Activated naive CD4-positive, alpha-beta T cell treated with anti-CD3 and anti-CD28 coated beads, Interleukin-2, amount 10 ng/mL, durations not matched to agents 7 days and 5 days (primary cell): ENCODE results near the gene TLE2.
"Not testable (repeated sequence)": the region's sequence is repeated elsewhere in the genome, so short reads cannot be mapped to it uniquely, and the experiment has no call there.

ENCODE experiments used
- CTCF ChIA-PET: fragments of 350-600 bp; sonication (Branson Sonifier 250); formaldehyde crosslinking; loops from one replicate; lab custom pipeline; 2021; ENCODE audit warnings: antibody characterized with exemption; lab: Charles Lee
- DNase-seq: peaks from one replicate; pipeline ENCODE4 v3.0.0-alpha.2; 2020
- H3K27ac Mint-ChIP-seq: one replicate; pipeline ENCODE4 v1.8.0; 2021; ENCODE audit warnings: mild to moderate bottlenecking, moderate library complexity, mixed read lengths
- H3K27me3 Mint-ChIP-seq: one replicate; pipeline ENCODE4 v1.8.0; 2021; ENCODE audit warnings: mild to moderate bottlenecking, mixed read lengths
- H3K36me3 Mint-ChIP-seq: one replicate; pipeline ENCODE4 v1.8.0; 2021; ENCODE audit warnings: mixed read lengths
- H3K4me1 Mint-ChIP-seq: one replicate; pipeline ENCODE4 v1.8.0; 2021; ENCODE audit warnings: mixed read lengths
- H3K4me3 Mint-ChIP-seq: one replicate; pipeline ENCODE4 v1.8.0; 2021; ENCODE audit warnings: mild to moderate bottlenecking, moderate library complexity, mixed read lengths
- H3K9me3 Mint-ChIP-seq: one replicate; pipeline ENCODE4 v1.8.0; 2021; ENCODE audit warnings: mixed read lengths

Gene TLE2

DNA sequence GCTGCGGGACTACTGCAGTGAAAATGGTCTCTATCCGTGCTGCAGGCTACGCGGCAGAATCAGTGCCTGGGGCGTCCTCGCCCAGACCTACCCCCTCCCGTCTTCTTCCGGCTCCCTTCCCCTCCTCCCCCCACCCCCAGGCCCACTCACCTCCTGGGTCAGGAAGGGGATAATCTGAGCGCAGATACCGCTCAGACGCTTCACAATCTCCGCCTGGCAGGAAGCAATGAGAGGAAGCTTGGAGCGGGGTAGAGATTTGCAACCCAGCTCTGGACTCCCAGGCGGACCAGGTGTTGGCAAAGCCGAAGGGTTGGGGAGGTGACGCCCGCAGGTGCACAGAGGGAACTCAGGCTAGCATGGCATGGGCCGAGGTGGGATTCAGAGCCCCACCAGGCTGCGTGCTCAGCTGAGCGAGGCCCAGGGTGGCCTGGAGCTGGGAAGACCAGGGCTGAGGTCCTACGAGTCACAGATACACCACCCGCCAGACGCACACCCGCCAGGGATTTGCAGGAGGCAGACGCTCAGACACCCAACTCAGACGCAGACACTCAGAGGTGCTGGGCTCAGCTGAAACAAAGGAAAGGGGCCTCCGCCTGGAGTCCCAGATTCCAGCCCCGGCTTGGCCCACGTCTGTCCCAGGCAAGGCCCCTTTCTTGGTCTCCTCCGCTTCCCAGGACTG lies 4.1 kb downstream of the TLE2 start:
- no peaks in the 10 kb centered on the region for H3K36me3 Mint-ChIP-seq
- DNase-seq = peak; percentile 34
- H3K9me3 Mint-ChIP-seq = no peaks in the 10 kb centered on the region
- no peak overlapping the region for H3K27ac Mint-ChIP-seq
- peaks cover 56% of the 10 kb centered on the region for H3K27me3 Mint-ChIP-seq
- H3K4me1 Mint-ChIP-seq = peaks cover 39% of the 10 kb centered on the region
- H3K4me3 Mint-ChIP-seq = no peak overlapping the region
- CTCF ChIA-PET = no interaction called here

DNA sequence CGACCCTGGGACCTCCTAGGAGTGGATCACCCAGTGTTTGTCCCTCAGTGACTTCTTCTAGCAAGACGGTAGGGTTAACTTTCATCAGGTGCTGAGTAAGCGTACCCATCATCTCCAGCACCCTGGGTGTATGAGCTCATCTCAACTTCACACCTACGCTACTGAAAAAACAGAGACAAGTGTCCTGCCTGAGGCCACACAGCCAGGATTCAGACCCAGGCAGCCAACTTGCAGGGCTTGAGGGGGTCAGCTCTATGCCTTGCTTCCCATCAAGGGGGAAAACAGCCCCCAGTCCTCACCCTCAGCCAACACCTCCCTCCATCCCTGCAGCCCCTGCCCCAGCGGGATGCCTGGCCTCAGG lies 4.6 kb downstream of the TLE2 start:
- Mint-ChIP-seq H3K36me3 (no peaks in the 10 kb centered on the region), H3K27ac (no peak overlapping the region), H3K4me3 (no peak overlapping the region), H3K27me3 (peaks cover 51% of the 10 kb centered on the region), H3K4me1 (peaks cover 33% of the 10 kb centered on the region), H3K9me3 (no peaks in the 10 kb centered on the region)
- DNase-seq = no peak
- CTCF ChIA-PET = no interaction called here

DNA sequence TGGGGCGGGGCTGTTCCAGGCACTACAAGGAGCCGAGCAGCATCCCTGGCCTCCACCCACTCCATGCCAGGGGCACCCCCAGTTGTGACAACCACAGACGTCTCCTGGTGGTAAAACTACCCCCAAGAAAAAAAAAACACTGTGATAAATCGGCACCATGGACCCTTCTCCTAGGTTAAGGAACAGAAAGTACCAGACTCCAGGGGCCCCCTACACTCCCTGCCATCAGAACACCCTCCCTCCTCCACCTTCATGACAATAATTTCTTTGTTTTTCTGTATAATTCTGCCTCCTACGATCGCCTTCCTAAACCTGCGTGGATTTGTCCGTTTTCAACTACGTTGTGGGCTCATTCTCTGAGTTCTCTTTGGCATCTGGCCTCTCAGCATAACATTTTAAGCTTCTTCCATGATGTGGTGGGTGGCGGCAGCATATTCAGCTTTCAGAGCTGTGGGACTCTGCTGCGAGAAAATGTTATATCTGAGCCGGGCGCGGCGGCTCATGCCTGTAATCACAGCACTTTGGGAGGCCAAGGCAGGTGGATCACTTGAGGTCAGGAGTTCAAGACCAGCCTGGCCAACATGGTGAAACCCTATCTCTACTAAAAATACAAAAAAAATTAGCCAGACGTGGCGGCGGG lies 8.6 kb downstream of the TLE2 start:
- Mint-ChIP-seq H3K27ac (no peak overlapping the region), H3K9me3 (no peaks in the 10 kb centered on the region), H3K36me3 (no peaks in the 10 kb centered on the region), H3K4me3 (no peak overlapping the region), H3K4me1 (peaks cover 26% of the 10 kb centered on the region), H3K27me3 (peaks cover 13% of the 10 kb centered on the region)
- no peak for DNase-seq
- CTCF ChIA-PET = no interaction called here

DNA sequence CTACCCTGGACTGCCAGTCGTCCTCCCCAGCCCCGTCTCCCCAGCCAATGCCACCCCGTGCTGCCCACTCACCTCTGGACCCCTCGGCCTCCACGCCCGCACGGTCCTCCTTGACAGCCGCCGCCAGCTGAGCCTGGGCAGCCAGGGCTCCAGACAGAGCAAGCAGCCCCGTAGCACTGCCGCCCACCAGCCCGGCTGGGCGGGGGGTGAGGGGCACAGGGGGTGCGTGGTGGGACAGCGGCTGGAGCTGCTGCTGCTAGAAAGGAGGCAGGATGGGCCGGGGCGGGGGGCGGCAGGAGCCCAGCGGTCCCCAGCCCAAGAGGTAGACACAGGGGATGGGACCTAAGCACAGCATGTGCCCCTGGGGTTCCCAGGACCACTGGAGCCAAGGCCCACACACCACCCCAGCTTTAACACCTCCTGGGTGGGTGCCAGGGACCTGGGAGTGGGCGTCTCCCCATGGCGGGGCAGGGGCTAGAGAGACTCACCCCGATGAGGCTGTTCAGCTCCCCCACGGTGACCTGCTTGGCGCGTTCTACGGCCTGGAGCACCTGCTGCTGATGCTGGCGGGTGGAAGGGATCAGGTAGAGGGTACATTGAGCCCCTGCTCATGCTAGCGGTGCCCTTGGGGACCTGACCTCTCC lies 9.7 kb downstream of the TLE2 start:
- H3K36me3 Mint-ChIP-seq = no peaks in the 10 kb centered on the region
- CTCF ChIA-PET = no interaction called here
- H3K4me3 Mint-ChIP-seq = no peak overlapping the region
- DNase-seq = no peak
- H3K9me3 Mint-ChIP-seq = no peaks in the 10 kb centered on the region
- H3K4me1 Mint-ChIP-seq = peaks cover 15% of the 10 kb centered on the region
- H3K27ac Mint-ChIP-seq = no peak overlapping the region
- H3K27me3 Mint-ChIP-seq = peaks cover 2% of the 10 kb centered on the region

DNA sequence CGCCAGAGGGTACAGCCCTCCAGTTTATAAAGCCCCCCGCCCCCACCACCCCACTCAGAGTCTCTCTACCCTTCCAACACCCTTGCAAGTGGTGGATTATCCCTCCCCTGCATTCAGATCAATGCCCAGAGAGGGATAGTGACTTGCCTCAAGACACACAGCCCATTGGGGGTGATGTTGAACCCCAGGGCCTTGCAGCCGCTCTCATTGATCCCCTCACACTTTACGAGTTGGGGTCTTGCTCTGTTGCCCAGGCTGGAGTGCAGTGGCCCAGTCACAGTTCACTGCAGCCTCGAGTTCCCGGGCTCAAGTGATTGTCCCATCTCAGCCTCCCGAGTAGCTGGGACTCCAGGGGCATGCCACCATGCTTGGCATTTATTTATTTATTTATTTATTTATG lies 11.2 kb downstream of the TLE2 start:
- Mint-ChIP-seq H3K27me3 (no peaks in the 10 kb centered on the region), H3K9me3 (no peaks in the 10 kb centered on the region), H3K4me1 (peaks cover 5% of the 10 kb centered on the region), H3K27ac (no peak overlapping the region), H3K36me3 (no peaks in the 10 kb centered on the region), H3K4me3 (no peak overlapping the region)
- no peak for DNase-seq
- CTCF ChIA-PET = no interaction called here

DNA sequence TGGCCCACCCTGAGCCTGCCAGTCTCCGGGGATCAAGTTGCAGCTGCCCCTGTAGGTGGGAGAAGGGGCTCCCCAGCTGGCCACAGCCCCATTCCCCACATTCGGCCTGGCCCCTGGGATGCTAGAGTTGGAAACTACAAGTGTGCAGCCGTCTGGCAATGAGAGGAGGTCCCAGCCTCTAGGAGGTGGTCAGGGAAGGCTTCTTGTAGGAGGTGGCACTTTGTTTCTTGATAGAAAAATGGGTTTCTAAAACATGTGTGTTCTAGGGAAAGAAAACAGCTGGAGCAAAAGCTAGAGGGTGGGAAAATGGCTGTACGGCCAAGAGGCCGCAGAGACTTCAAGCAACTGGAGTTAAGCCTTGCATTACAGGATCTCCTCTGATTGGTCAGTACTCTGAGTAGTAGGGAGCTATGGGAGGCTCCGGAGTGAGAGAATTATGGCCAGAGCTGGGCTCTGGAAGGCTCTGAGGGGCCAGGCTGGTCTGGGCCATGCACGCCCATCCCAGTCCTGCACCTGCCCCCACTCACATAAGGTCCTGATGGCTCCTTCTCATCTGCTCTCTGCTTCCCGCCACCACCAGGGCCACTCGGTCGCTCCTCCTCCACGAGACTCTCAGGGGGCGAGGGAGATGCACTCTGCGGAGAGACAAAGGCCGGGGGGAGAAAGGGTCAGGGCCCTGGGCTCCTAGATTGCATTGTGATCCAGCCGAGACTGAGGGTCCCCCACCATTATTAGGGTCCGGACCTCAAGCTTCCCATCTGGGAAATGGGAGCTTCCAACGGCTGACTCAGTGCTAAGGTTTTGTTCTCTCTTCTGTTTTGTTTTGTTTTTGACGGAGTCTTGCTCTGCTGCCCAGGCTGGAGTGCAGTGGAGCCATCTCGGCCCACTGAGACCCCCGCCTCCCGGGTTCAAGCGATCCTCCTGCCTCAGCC lies 13.7 kb downstream of the TLE2 start:
- H3K27ac Mint-ChIP-seq = no peak overlapping the region
- no peaks in the 10 kb centered on the region for H3K4me1 Mint-ChIP-seq
- DNase-seq = no peak
- no peak overlapping the region for H3K4me3 Mint-ChIP-seq
- H3K36me3 Mint-ChIP-seq = no peaks in the 10 kb centered on the region
- CTCF ChIA-PET = no interaction called here
- no peaks in the 10 kb centered on the region for H3K27me3 Mint-ChIP-seq
- no peaks in the 10 kb centered on the region for H3K9me3 Mint-ChIP-seq

DNA sequence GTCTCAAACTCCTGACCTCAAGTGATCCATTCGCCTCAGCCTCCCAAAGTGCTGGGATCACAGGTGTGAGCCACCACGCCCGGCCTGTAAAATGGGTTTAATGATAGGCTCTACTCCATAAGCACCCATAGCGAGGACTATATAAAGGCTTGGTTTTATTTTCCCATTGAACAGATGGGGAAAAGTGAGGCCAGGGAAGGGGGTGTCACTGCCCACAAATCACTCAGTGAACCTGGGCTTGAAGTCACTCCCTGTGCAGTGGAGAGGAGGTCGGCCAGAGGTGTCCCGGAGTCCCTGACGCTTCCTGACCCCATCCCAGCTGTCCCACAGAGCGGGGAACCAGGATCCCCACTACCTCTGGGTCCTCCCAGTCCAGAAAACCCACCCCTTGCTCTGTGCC lies 14.9 kb downstream of the TLE2 start:
- Mint-ChIP-seq H3K27ac (no peak overlapping the region), H3K27me3 (no peaks in the 10 kb centered on the region), H3K4me3 (no peak overlapping the region), H3K9me3 (no peaks in the 10 kb centered on the region), H3K4me1 (no peaks in the 10 kb centered on the region), H3K36me3 (no peaks in the 10 kb centered on the region)
- CTCF ChIA-PET = interaction anchor here (0.6 kb wide), 1 partner anchor 1570 kb away, joined by 3 read pairs; no protein-coding TSS in a partner anchor
- no peak for DNase-seq

DNA sequence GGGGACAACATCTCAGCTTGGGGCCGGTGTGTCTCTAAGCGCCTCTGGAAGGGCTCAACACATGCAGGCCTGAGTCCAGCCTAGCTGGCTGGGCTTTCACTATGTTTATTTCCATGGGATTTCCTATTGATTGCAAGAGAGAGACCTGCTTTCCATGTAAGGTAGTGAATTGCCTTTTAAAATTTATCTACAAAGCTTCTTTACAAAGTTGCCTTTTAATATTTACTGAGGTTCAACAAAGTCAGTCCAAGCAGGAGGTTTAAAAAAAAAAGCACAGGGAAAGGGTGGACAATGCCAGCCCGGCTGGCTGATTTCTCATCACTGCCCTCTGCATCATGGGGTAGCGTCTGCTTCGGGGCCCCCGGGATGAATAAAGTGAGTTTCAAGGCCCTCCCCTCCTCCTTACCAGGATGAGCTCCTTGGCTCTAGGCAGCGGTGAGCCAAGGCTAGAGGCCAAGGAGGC lies 15.8 kb downstream of the TLE2 start:
- Mint-ChIP-seq H3K27ac (no peak overlapping the region), H3K4me3 (no peak overlapping the region), H3K4me1 (no peaks in the 10 kb centered on the region), H3K27me3 (no peaks in the 10 kb centered on the region), H3K36me3 (no peaks in the 10 kb centered on the region), H3K9me3 (no peaks in the 10 kb centered on the region)
- DNase-seq = no peak
- CTCF ChIA-PET = no interaction called here

DNA sequence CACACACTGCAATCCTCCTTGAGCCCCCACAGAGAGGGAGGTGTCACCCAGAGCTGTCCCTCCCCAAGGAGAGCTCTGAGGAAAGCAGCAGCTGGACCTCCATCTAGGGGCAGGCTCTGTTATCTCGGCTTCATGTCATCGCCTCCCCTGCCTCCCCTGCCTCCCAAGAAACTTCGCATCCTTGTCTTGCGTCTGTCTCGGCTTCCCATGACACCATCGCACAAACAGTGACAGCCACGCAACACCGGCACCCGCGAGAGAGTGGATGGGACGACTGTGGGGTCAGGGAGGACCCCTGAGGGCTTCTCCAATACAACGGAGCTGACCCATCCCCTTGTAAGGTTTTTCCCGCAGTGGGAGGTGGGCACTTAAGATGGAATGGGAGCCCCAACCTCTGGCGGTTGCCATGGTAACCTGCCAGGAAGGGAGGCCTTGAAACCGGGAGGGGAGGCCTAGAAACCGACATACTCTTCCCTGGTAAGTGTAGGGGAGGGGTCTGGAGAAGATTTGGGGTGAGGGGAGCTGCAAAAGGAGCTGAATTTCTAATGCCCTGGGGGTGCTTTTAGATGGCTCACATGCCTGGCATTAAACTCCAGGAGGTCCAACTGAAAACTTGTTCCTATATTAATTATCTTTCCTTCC lies 16.3 kb downstream of the TLE2 start:
- CTCF ChIA-PET = no interaction called here
- peak overlapping the region; percentile 58 for H3K27ac Mint-ChIP-seq
- H3K4me3 Mint-ChIP-seq = no peak overlapping the region
- H3K27me3 Mint-ChIP-seq = no peaks in the 10 kb centered on the region
- no peaks in the 10 kb centered on the region for H3K36me3 Mint-ChIP-seq
- H3K4me1 Mint-ChIP-seq = no peaks in the 10 kb centered on the region
- no peak for DNase-seq
- H3K9me3 Mint-ChIP-seq = no peaks in the 10 kb centered on the region

DNA sequence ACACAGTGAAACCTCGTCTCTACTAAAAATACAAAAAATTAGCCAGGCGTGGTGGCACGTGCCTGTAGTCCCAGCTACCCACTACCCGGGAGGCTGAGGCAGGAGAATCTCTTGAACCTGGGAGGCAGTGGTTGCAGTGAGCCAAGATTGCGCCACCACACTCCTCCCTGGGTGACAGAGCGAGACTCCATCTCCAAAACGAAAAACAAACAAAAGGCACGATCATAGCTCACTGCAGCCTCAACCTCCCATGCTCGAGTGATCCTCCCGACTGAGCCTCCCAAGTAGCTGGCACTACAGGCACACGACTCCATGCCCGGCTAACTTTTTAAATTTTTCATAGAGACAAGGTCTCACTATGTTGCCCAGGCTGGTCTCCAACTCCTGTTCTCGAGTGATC lies 17.0 kb downstream of the TLE2 start:
- DNase-seq, H3K4me1 Mint-ChIP-seq, CTCF ChIA-PET, H3K9me3 Mint-ChIP-seq, H3K27me3 Mint-ChIP-seq, H3K4me3 Mint-ChIP-seq, H3K36me3 Mint-ChIP-seq: not testable (repeated sequence)
- H3K27ac Mint-ChIP-seq = peak overlapping the region; percentile 37

DNA sequence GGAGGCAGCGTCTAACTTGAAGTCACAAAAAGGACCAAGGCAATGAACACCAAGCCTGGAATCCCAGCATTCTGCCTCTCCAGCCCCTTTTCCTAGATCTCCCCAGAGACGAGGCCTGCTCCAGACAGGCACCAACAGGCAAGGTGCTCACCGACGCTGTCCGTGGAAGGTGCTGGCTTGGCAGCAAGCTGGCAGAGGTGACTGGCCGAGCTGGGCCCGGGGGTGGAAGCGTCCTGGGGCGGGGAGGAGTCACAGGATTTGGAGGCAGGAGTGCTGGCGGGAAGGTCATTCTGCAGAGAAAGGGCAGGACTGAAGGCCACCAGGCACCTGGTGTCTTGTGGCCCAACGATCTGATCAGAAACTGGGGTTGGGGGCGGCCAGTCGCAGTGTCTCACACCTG lies 18.2 kb downstream of the TLE2 start:
- no peak for DNase-seq
- CTCF ChIA-PET = interaction anchor here (1.1 kb wide), 1 partner anchor 60 kb away, joined by 3 read pairs; no protein-coding TSS in a partner anchor
- no peaks in the 10 kb centered on the region for H3K4me1 Mint-ChIP-seq
- H3K36me3 Mint-ChIP-seq = no peaks in the 10 kb centered on the region
- H3K4me3 Mint-ChIP-seq = no peak overlapping the region
- no peak overlapping the region for H3K27ac Mint-ChIP-seq
- no peaks in the 10 kb centered on the region for H3K27me3 Mint-ChIP-seq
- no peaks in the 10 kb centered on the region for H3K9me3 Mint-ChIP-seq

DNA sequence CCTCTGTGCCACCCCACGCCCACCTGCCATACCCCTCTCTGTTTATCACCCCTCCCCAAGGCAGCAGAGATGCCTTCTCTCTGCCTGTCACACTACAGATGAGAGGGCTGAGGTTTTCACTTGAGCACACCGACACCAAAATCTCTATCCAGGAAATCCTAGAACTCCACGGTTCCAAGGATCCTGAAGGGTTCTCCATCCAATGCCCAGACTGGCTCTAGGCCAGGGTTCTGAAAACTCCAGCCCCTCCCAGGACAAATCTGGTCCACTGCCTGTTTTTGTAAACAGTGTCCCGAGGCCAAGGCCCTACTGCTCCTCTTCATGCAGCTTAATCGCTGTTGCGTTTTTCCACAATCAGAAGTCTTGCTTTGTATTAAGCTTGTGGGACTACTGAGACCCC lies 20.1 kb downstream of the TLE2 start:
- H3K27me3 Mint-ChIP-seq = no peaks in the 10 kb centered on the region
- DNase-seq = no peak
- H3K4me3 Mint-ChIP-seq = no peak overlapping the region
- no peaks in the 10 kb centered on the region for H3K36me3 Mint-ChIP-seq
- H3K4me1 Mint-ChIP-seq = no peaks in the 10 kb centered on the region
- H3K9me3 Mint-ChIP-seq = no peaks in the 10 kb centered on the region
- CTCF ChIA-PET = no interaction called here
- no peak overlapping the region for H3K27ac Mint-ChIP-seq

DNA sequence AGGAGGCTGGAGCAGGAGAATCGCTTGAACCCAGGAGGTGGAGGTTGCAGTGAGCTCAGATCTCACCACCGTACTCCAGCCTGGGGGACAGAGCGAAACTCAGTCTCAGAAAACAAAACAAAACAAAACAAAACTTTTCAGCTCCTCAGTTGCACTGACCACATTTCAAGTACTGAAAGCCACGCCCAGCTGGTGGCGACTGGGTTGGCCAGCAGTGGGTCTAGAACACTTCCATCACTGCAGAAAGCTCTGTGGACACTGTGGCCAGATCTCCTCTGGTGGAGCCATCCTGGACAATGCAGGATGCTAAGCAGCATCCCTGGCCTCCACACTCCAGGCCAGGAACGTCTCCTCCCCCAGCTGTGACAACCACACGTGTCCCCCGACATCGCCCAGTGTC lies 21.1 kb downstream of the TLE2 start:
- DNase-seq = no peak
- no peaks in the 10 kb centered on the region for H3K9me3 Mint-ChIP-seq
- CTCF ChIA-PET = no interaction called here
- H3K4me3 Mint-ChIP-seq = no peak overlapping the region
- H3K4me1 Mint-ChIP-seq = no peaks in the 10 kb centered on the region
- H3K27ac Mint-ChIP-seq = no peak overlapping the region
- no peaks in the 10 kb centered on the region for H3K36me3 Mint-ChIP-seq
- no peaks in the 10 kb centered on the region for H3K27me3 Mint-ChIP-seq
